Ovary (tissue), 3 donors: Measurements from ENCODE around the gene SGCE.

Experiments used
- CTCF ChIP-seq, 3 donors: fragments of 450-650 bp in 2 of 3; fragments of 200-600 bp in 1 of 3; IDR thresholded peaks; one replicate each; pipeline versions ENCODE4 v1.5.1 to v1.8.0; 2016 to 2022; ENCODE audit warnings: antibody characterized with exemption in 3 of 3, mild to moderate bottlenecking in 1 of 3
- EP300 ChIP-seq: sonication (generic); formaldehyde crosslinking; IDR thresholded peaks from one replicate; pipeline ENCODE4 v1.6.1; 2017; ENCODE audit warnings: antibody characterized with exemption
- POLR2A ChIP-seq: fragments of 450-650 bp; IDR thresholded peaks from one replicate; pipeline ENCODE4 v1.6.1; 2017; ENCODE audit warnings: antibody characterized with exemption, mild to moderate bottlenecking, moderate library complexity
- donor health status: DM: no; HTN: no; CAD: no.

GRCh38 chr7:94623820-94624219 is 32.1 kb downstream of the SGCE start:
- no peak for TF ChIP-seq CTCF (IDR thresholded peaks at IDR 0.05)
- TF ChIP-seq POLR2A, result no peak
- no peak for TF ChIP-seq EP300
